CD14-positive monocyte (primary cell): ENCODE results near the gene GSTM3. TPM values are rescaled to one million over a fixed set of nuclear protein-coding genes. Genes with fewer than 3 reads are reported as not detected.
"Not testable (repeated sequence)": the region's sequence is repeated elsewhere in the genome, so short reads cannot be mapped to it uniquely, and the experiment has no call there.

ENCODE experiments used
- DNase-seq, 3 donors: peaks; one replicate each; pipeline ENCODE4 v3.0.0-alpha.2; 2011 to 2022
- H2AFZ ChIP-seq: 2 replicates; pipeline ENCODE4 v1.6.0; 2012; ENCODE audit warnings: mild to moderate bottlenecking, low read depth, low read length, inconsistent platforms; ENCODE audit not compliant: insufficient read depth, poor library complexity, severe bottlenecking
- H3K27ac ChIP-seq, 2 donors: 1 replicate in 1 of 2; 2 replicates in 1 of 2; pipeline ENCODE4 v1.5.1; 2012 to 2013; ENCODE audit warnings: low read length in 2 of 2, control low read depth in 1 of 2, inconsistent platforms in 1 of 2, low read depth in 1 of 2, mild to moderate bottlenecking in 1 of 2
- H3K27me3 ChIP-seq, 2 donors: one replicate each; pipeline versions ENCODE4 v1.6.0 to v1.6.1; 2011 to 2013; ENCODE audit warnings: low read length in 2 of 2; ENCODE audit not compliant: control insufficient read depth in 2 of 2, insufficient read depth in 2 of 2
- H3K36me3 ChIP-seq, 2 donors: replicated peaks in 1 of 2; 1 replicate in 1 of 2; 2 replicates in 1 of 2; pipeline versions ENCODE4 v1.5.1 to v1.6.1; 2012 to 2013; ENCODE audit warnings: low read length in 2 of 2, control low read depth in 1 of 2, inconsistent platforms in 1 of 2, mild to moderate bottlenecking in 1 of 2; ENCODE audit not compliant: insufficient read depth in 2 of 2, control insufficient read depth in 1 of 2
- H3K4me1 ChIP-seq, 2 donors: 1 replicate in 1 of 2; 2 replicates in 1 of 2; pipeline versions ENCODE4 v1.5.1 to v1.6.1; 2012 to 2013; ENCODE audit warnings: low read length in 2 of 2, control low read depth in 1 of 2, inconsistent platforms in 1 of 2, mild to moderate bottlenecking in 1 of 2, moderate library complexity in 1 of 2; ENCODE audit not compliant: insufficient read depth in 2 of 2, control insufficient read depth in 1 of 2
- H3K4me2 ChIP-seq: replicated peaks from 2 replicates; pipeline ENCODE3; 2012; ENCODE audit warnings: low read length, moderate library complexity, mild to moderate bottlenecking; ENCODE audit not compliant: poor library complexity, severe bottlenecking; ENCODE audit errors: extremely low read depth
- H3K4me3 ChIP-seq, 3 experiments: fragments of 200-600 bp in 1 of 3; sonication (generic) in 1 of 3; replicated peaks in 1 of 3; 1 replicate in 2 of 3; 2 replicates in 1 of 3; pipeline ENCODE4 v1.5.1; 2011 to 2013; ENCODE audit warnings: low read length in 3 of 3, mild to moderate bottlenecking in 3 of 3, control low read depth in 2 of 3, low read depth in 2 of 3, inconsistent platforms in 1 of 3, moderate library complexity in 1 of 3
- H3K79me2 ChIP-seq: 2 replicates; pipeline ENCODE4 v1.6.0; 2012; ENCODE audit warnings: mild to moderate bottlenecking, control low read depth, inconsistent platforms, low read length, moderate library complexity; ENCODE audit not compliant: insufficient read depth
- H3K9ac ChIP-seq: 2 replicates; pipeline ENCODE4 v1.6.0; 2017; ENCODE audit warnings: low read length, mild to moderate bottlenecking; ENCODE audit not compliant: insufficient read depth, poor library complexity, severe bottlenecking
- H3K9me3 ChIP-seq, 2 donors: replicated peaks in 1 of 2; 1 replicate in 1 of 2; 2 replicates in 1 of 2; pipeline versions ENCODE4 v1.5.1 to v1.6.1; 2012 to 2013; ENCODE audit warnings: low read length in 2 of 2, control low read depth in 1 of 2; ENCODE audit not compliant: control insufficient read depth in 1 of 2, insufficient read depth in 1 of 2
- H4K20me1 ChIP-seq: 2 replicates; pipeline ENCODE4 v1.6.0; 2012; ENCODE audit warnings: mild to moderate bottlenecking, low read length, control low read depth, moderate library complexity; ENCODE audit not compliant: insufficient read depth
- H3K27ac Mint-ChIP-seq, 7 donors: one replicate each; pipeline ENCODE4 v1.8.0; 2020; ENCODE audit warnings: mild to moderate bottlenecking in 7 of 7, mixed read lengths in 7 of 7, moderate library complexity in 6 of 7, inconsistent platforms in 2 of 7
- H3K27me3 Mint-ChIP-seq, 3 donors: one replicate each; pipeline ENCODE4 v1.8.0; 2021 to 2022; ENCODE audit warnings: low read depth in 3 of 3, mild to moderate bottlenecking in 3 of 3, mixed read lengths in 3 of 3, moderate library complexity in 3 of 3, inconsistent platforms in 1 of 3
- H3K36me3 Mint-ChIP-seq, 2 donors: one replicate each; pipeline ENCODE4 v1.8.0; 2020; ENCODE audit warnings: mixed read lengths in 2 of 2, inconsistent platforms in 1 of 2, mild to moderate bottlenecking in 1 of 2
- H3K4me1 Mint-ChIP-seq: one replicate; pipeline ENCODE4 v1.8.0; 2020; ENCODE audit warnings: mild to moderate bottlenecking, mixed read lengths
- H3K4me3 Mint-ChIP-seq, 2 donors: one replicate each; pipeline ENCODE4 v1.8.0; 2020; ENCODE audit warnings: mild to moderate bottlenecking in 2 of 2, mixed read lengths in 2 of 2, moderate library complexity in 1 of 2
- H3K9me3 Mint-ChIP-seq, 7 donors: one replicate each; pipeline ENCODE4 v1.8.0; 2020 to 2022; ENCODE audit warnings: mixed read lengths in 7 of 7, mild to moderate bottlenecking in 6 of 7, moderate library complexity in 6 of 7, inconsistent platforms in 2 of 7
- WGBS: methylation state at CpG from one replicate; pipeline ENCODE4 v1.1.5; 2013; ENCODE audit warnings: missing lambda C conversion rate; ENCODE audit not compliant: insufficient coverage; 5-methylcytosine and 5-hydroxymethylcytosine counted together
- intact Hi-C, 2 donors: fragments of 100-400 bp; cut with micrococcal nuclease; formaldehyde crosslinking; loops; one replicate each; pipeline versions ENCODE4 v1.15.0 to v1.15.1; 2023
- polyA plus RNA-seq, 3 donors: library from polyadenylated mRNA; depleted of rRNA in 1 of 3; unstranded in 2 of 3; stranded (reverse) in 1 of 3; fragments of 300-500 nt in 2 of 3; fragments of >200 nt in 1 of 3; fragmentation: Illumina TruSeq in 2 of 3; gene quantifications; 1 replicate in 2 of 3; 2 replicates in 1 of 3; pipeline ENCODE4 v1.2.3, GENCODE V29; 2012 to 2021

GSTM3 gene
- polyA plus RNA-seq, 3 donors: 0.69 to 3.2 (median 2.8) TPM

- DNase-seq, intact Hi-C loops, H2AFZ ChIP-seq, H3K27me3 ChIP-seq, H3K27me3 Mint-ChIP-seq, H3K27ac ChIP-seq, H3K4me1 Mint-ChIP-seq, H3K36me3 Mint-ChIP-seq, H3K9ac ChIP-seq, H4K20me1 ChIP-seq, H3K27ac Mint-ChIP-seq, H3K4me2 ChIP-seq, H3K4me3 Mint-ChIP-seq, H3K4me1 ChIP-seq, H3K4me3 ChIP-seq, H3K79me2 ChIP-seq, H3K36me3 ChIP-seq, H3K9me3 ChIP-seq: not testable (repeated sequence)
- WGBS: no CpG with 5 or more reads among the region's 6 CpGs
- peaks cover 0 to 11% (median 7%) of the 10 kb centered on the region in 7 donors for H3K9me3 Mint-ChIP-seq
Measured at GRCh38 chr1:109684777-109685176, 56.1 kb downstream of the GSTM3 start.

Other genes starting within 250 kb of the GSTM3 start
- gene CYB561D1, start 246.9 kb downstream of the GSTM3 start, polyA plus RNA-seq: 10 to 100 TPM in 1 of 3 donors, 1 to 10 TPM in 2; 1.4 to 13.2 (median 4.2) TPM
- gene AMIGO1, start 231.3 kb downstream of the GSTM3 start, polyA plus RNA-seq: under 1 TPM; 0.05 to 0.26 (median 0.07) TPM
- under 1 TPM in 1 of 3 donors, not detected in 2; 0.28 TPM for gene GPR61, start 201.2 kb downstream of the GSTM3 start, polyA plus RNA-seq
- 10 to 100 TPM in 2 of 3 donors, 1 to 10 TPM in 1; 3.0 to 14.2 (median 10.4) TPM for gene GNAI3, start 192.4 kb downstream of the GSTM3 start, polyA plus RNA-seq
- gene GNAT2, start 121.4 kb downstream of the GSTM3 start, polyA plus RNA-seq: under 1 TPM in 1 of 3 donors, not detected in 2; 0.05 TPM
- gene AMPD2, start 121.2 kb downstream of the GSTM3 start, polyA plus RNA-seq: 100 to 1,000 TPM in 2 of 3 donors, 10 to 100 TPM in 1; 75.0 to 961 (median 117) TPM
- 10 to 100 TPM; 11.9 to 22.9 (median 15.9) TPM for gene GSTM4, start 84.9 kb downstream of the GSTM3 start, polyA plus RNA-seq
- gene GSTM2, start 73.0 kb downstream of the GSTM3 start, polyA plus RNA-seq: 10 to 100 TPM in 1 of 3 donors, 1 to 10 TPM in 2; 1.5 to 12.0 (median 6.3) TPM
- gene GSTM1, start 53.2 kb downstream of the GSTM3 start, polyA plus RNA-seq: 10 to 100 TPM in 2 of 3 donors, not detected in 1; 13.5 to 27.7 TPM
- not detected for gene GSTM5, start 28.8 kb downstream of the GSTM3 start, polyA plus RNA-seq
- not detected for gene EPS8L3, start 22.9 kb upstream of the GSTM3 start, polyA plus RNA-seq
- gene CSF1, start 169.8 kb upstream of the GSTM3 start, polyA plus RNA-seq: under 1 TPM; 0.11 to 0.69 (median 0.38) TPM
- gene AHCYL1, start 243.7 kb upstream of the GSTM3 start, polyA plus RNA-seq: 10 to 100 TPM; 39.1 to 63.9 (median 48.8) TPM